NCI-H2196 (cell line): ENCODE measurements around the gene ZNFX1.
A peak's percentile ranks its signal among the peaks of the same experiment; 100 is the strongest.

Experiments used
- DNase-seq: peaks from one replicate; lab custom pipeline; 2025; ENCODE audit not compliant: unreplicated experiment; lab: John Stamatoyannopoulos, UW

The ZNFX1 gene

GRCh38 chr20:49279677-49280462, 2.0 kb upstream of the ZNFX1 start:
- DNase-seq = no peak

- DNase-seq = no peak
These were observed 1.2 kb upstream of the ZNFX1 start for GRCh38 chr20:49278818-49279676.

GRCh38 chr20:49277786-49278035, 146 bp downstream of the ZNFX1 start:
- DNase-seq = no peak

GRCh38 chr20:49276961-49277785, 684 bp downstream of the ZNFX1 start:
- DNase-seq = no peak

GRCh38 chr20:49276161-49276960, 1.5 kb downstream of the ZNFX1 start:
- peak; percentile 50 for DNase-seq

- DNase-seq = no peak
These were observed 2.2 kb downstream of the ZNFX1 start for GRCh38 chr20:49275636-49276035.

GRCh38 chr20:49275216-49275615, 2.6 kb downstream of the ZNFX1 start:
- DNase-seq = no peak

- no peak for DNase-seq
These were observed 4.1 kb downstream of the ZNFX1 start for GRCh38 chr20:49273696-49274277.

GRCh38 chr20:49272654-49273053, 5.2 kb downstream of the ZNFX1 start:
- DNase-seq = no peak

GRCh38 chr20:49270736-49271135, 7.1 kb downstream of the ZNFX1 start:
- no peak for DNase-seq

- DNase-seq = no peak
These were observed 7.7 kb downstream of the ZNFX1 start for GRCh38 chr20:49270177-49270576.

- no peak for DNase-seq
These were observed 9.1 kb downstream of the ZNFX1 start for GRCh38 chr20:49268600-49269365.

GRCh38 chr20:49267327-49267726, 10.5 kb downstream of the ZNFX1 start:
- no peak for DNase-seq

GRCh38 chr20:49262444-49262843, 15.4 kb downstream of the ZNFX1 start:
- no peak for DNase-seq

- no peak for DNase-seq
These were observed 16.7 kb downstream of the ZNFX1 start for GRCh38 chr20:49261173-49261572.

- DNase-seq = no peak
These were observed 17.6 kb downstream of the ZNFX1 start for GRCh38 chr20:49260218-49260617.

GRCh38 chr20:49259799-49260198, 18.1 kb downstream of the ZNFX1 start:
- no peak for DNase-seq

GRCh38 chr20:49259284-49259683, 18.6 kb downstream of the ZNFX1 start:
- no peak for DNase-seq

- no peak for DNase-seq
These were observed 21.6 kb downstream of the ZNFX1 start for GRCh38 chr20:49256261-49256660.
